DLD1 (cell line): Measurements from ENCODE around the gene LARP6.

Experiments
- in situ Hi-C: cut with HindIII; loops from 2 replicates; pipeline ENCODE4 v1.10.0; 2017; ENCODE audit warnings: low sequenced_read_pairs

The LARP6 gene

GRCh38 chr15:70796516-70797310, 57.2 kb downstream of the LARP6 start:
- in situ Hi-C loops: no loop called here

DNA sequence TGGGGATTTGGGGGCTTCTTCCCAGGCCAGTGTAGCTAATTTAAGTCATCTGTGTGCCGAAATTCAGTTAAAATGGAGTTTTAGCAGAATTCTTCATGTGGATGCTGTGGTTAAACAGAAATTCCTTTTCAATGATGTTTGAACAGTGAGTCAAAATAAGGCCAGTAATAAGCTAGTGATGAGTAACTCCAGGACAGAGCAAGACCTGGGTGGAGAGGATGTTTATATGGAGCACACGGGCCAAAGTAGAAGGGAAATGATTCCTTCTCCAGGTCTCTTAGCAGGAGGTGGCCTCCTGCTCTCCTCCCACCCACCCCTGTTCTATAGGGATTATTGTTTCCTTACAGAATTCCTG, 58.7 kb downstream of the LARP6 start:
- in situ Hi-C loops: no loop called here

- in situ Hi-C loops: no loop called here
Observed at GRCh38 chr15:70794596-70795310, 59.2 kb downstream of the LARP6 start.

- in situ Hi-C loops: no loop called here
Observed at GRCh38 chr15:70793694-70794093, 60.3 kb downstream of the LARP6 start.

DNA sequence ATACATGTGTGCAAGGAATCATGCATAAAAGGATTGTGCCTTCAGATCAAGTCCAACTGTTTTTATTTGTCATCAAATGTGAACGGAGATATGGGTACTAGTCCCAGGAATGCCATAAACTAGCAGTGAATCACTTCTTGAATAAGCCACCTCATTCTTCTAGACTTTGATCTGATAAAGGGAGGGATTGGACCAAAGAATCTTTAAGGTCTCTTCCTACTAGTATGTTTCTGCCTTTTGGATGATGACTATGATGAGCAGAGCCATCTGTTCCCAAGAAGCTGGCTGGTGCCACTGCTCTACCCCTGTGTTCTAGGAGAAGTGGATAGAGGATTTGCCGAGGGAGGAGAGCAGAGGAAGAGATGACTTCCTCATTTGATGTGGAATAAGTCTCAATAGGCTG, 61.8 kb downstream of the LARP6 start:
- in situ Hi-C loops: no loop called here

GRCh38 chr15:70791259-70791658, 62.7 kb downstream of the LARP6 start:
- in situ Hi-C loops: no loop called here

- in situ Hi-C loops: no loop called here
Observed at GRCh38 chr15:70789213-70789612, 64.7 kb downstream of the LARP6 start.

- in situ Hi-C loops: no loop called here
Observed at GRCh38 chr15:70788114-70789049, 65.6 kb downstream of the LARP6 start.

GRCh38 chr15:70786996-70787395, 67.0 kb downstream of the LARP6 start:
- in situ Hi-C loops: no loop called here

- in situ Hi-C loops: no loop called here
Observed at GRCh38 chr15:70783610-70784022, 70.3 kb downstream of the LARP6 start.

- in situ Hi-C loops: no loop called here
Observed at GRCh38 chr15:70783041-70783440, 70.9 kb downstream of the LARP6 start.

DNA sequence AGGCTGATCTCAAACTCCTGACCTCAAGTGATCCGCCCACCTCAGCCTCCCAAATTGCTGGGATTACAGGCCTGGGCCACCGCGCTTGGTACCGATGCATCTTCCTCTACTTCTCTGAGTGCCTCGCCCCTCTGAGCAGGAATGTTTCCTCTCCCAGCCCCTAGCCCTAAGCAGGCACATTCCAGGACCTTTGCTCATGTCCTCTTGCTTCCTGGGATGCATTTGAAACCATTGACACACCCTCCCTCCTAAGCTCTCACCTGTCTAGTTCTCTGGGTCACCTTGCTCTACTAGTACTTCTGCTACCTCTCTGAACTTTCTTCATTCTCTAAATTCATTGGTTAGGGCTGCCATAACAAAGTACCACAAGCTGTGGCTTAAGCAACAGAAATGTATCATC, 72.7 kb downstream of the LARP6 start:
- in situ Hi-C loops: no loop called here
